GM12865 (cell line): ENCODE measurements around the gene ATXN1.

ENCODE experiments used
- DNase-seq: peaks from one replicate; pipeline ENCODE4 v3.0.0; 2010; ENCODE audit warnings: low read depth
- H3K4me3 ChIP-seq: 2 replicates; pipeline ENCODE4 v1.5.1; 2011; ENCODE audit warnings: mild to moderate bottlenecking, low read depth, low read length, control low read depth
- TF ChIP-seq, protein P1 (sequence below): IDR thresholded peaks from 2 replicates; pipeline ENCODE4 v1.5.1; 2011; ENCODE audit warnings: low read length, control low read depth, low read depth, inconsistent platforms; ENCODE audit not compliant: insufficient read depth; ENCODE audit errors: missing control alignments

Gene ATXN1

DNA sequence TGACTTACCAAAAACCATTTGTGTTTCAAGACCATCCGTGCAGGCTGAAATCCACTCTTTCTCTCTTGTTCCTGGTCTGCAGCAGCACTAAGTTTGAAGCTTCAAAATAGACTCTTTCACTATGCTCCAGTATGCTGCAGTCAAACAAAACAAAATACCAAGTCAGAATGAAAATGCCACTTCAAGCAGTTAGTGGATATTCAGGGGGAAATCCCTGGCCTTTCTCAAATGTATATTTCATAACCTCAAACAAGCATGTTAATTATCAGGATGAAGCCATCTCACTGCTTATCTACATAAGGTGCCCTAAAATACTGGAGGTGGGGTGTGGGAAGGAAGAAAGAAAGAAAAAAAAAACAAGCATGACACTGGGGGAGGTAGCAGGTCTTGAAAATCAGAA lies 103.5 kb downstream of the ATXN1 start:
- DNase-seq, result peak; percentile 54
- H3K4me3 ChIP-seq, result no peak overlapping the region
- TF ChIP-seq, protein P1, sequence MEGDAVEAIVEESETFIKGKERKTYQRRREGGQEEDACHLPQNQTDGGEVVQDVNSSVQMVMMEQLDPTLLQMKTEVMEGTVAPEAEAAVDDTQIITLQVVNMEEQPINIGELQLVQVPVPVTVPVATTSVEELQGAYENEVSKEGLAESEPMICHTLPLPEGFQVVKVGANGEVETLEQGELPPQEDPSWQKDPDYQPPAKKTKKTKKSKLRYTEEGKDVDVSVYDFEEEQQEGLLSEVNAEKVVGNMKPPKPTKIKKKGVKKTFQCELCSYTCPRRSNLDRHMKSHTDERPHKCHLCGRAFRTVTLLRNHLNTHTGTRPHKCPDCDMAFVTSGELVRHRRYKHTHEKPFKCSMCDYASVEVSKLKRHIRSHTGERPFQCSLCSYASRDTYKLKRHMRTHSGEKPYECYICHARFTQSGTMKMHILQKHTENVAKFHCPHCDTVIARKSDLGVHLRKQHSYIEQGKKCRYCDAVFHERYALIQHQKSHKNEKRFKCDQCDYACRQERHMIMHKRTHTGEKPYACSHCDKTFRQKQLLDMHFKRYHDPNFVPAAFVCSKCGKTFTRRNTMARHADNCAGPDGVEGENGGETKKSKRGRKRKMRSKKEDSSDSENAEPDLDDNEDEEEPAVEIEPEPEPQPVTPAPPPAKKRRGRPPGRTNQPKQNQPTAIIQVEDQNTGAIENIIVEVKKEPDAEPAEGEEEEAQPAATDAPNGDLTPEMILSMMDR, result no peak

DNA sequence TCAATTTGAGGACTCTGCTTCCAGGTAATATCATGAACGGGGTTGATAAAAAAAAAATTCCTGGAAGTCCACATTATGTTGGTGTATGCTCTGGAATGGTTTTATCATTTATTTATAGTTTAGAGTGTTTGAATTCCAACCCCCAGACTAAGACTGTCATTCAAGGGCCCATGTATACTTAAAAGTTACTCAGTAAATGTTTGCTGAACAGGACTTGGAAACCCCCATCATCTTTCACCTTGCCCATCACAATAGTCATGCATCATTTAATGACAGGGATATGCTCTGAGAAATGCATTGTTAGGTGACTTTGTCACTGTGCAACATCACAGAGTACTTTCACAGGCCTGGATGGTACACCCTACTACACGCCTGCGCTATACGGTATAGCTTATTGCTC lies 104.8 kb downstream of the ATXN1 start:
- DNase-seq, result no peak
- TF ChIP-seq, protein P1, result no peak
- no peak overlapping the region for H3K4me3 ChIP-seq

DNA sequence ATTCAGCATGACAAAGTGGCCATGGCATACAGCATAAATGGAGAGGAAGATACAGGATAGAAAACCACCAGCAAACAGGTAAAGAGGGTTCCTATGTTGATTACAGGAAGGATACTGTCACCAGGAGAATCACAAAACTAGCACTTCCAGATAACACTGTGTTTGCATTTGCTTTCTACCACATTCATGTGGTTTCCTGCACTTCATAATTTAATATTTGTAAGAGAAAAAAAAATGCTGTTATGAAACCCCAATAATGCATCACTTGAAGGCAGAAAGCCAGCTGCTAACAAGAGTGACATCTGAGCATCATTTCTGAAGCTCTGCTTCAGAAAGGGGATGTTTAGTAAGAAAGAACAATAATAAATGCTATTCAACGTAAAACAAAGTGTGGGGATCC lies 106.6 kb downstream of the ATXN1 start:
- TF ChIP-seq, protein P1, result no peak
- DNase-seq, result peak; percentile 44
- H3K4me3 ChIP-seq, result no peak overlapping the region

DNA sequence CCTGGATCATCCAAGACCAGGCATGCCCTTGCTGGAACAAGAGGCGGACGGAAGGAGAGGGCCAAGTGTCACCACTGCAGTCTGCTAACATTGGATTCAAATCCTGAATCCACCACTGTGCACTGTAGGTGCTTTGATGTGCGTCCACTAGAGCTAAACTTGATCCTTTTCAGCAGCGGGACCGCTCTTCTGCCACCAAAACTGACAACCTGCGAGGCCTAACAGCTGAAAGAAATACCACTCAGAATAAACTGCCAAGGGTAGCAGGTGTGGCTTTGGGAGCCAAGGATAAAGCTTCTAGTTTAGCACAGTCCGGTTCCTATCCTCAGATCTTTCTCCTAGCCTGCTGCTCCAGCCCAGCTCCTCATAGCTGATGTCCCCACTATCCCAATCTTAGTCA lies 108.0 kb downstream of the ATXN1 start:
- no peak for DNase-seq
- TF ChIP-seq, protein P1, result no peak
- H3K4me3 ChIP-seq, result no peak overlapping the region

GRCh38 chr6:16651871-16652270 lies 109.4 kb downstream of the ATXN1 start:
- peak; percentile 44 for DNase-seq
- H3K4me3 ChIP-seq, result no peak overlapping the region

DNA sequence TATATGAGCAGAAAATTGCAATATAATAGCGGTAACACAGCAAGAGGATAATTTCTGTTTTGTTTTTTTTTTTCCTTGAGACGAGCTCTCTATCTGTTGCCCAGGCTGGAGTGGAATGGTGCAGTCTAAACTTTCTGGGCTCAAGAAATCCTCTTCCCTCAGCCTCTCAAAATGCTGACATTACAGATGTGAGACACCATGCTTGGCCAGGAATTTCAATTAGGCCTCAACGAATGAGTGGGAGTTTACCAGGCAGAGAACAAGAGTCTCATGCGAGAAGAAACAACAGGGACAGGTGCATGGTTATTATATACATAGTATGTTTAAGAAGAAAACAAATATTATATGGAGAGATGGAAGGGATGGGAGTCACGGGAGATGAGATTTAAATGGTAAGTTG lies 111.4 kb downstream of the ATXN1 start:
- no peak overlapping the region for H3K4me3 ChIP-seq
- DNase-seq, result no peak
- TF ChIP-seq, protein P1, result no peak

More at GRCh38 chr6:16651871-16652270, 109.4 kb downstream of the ATXN1 start:
- TF ChIP-seq, protein P1, result no peak

GRCh38 chr6:16649241-16649640 lies 112.0 kb downstream of the ATXN1 start:
- no peak overlapping the region for H3K4me3 ChIP-seq
- DNase-seq, result no peak
- TF ChIP-seq, protein P1, result no peak
